HPDE6-E6E7 (cell line): ENCODE results near the gene DNAJC21.

Source experiments
- DNase-seq: peaks from one replicate; pipeline ENCODE4 v3.0.0; 2011; ENCODE audit warnings: missing footprints; ENCODE audit errors: extremely low spot score

DNAJC21 gene

GRCh38 chr5:34977934-34978613, 48.7 kb downstream of the DNAJC21 start:
- no peak for DNase-seq

GRCh38 chr5:34978681-34979080, 49.3 kb downstream of the DNAJC21 start:
- DNase-seq = no peak

- no peak for DNase-seq
These were observed 53.5 kb downstream of the DNAJC21 start for GRCh38 chr5:34982823-34983222.

GRCh38 chr5:34986965-34987364, 57.6 kb downstream of the DNAJC21 start:
- no peak for DNase-seq

- DNase-seq = no peak
These were observed 62.3 kb downstream of the DNAJC21 start for GRCh38 chr5:34991486-34992238.

GRCh38 chr5:34993951-34994350, 64.6 kb downstream of the DNAJC21 start:
- DNase-seq = no peak

- DNase-seq = no peak
These were observed 66.9 kb downstream of the DNAJC21 start for GRCh38 chr5:34996261-34996660.

- DNase-seq = no peak
These were observed 68.9 kb downstream of the DNAJC21 start for GRCh38 chr5:34998058-34998789.

- no peak for DNase-seq
These were observed 72.5 kb downstream of the DNAJC21 start for GRCh38 chr5:35001842-35002241.

- DNase-seq = no peak
These were observed 73.1 kb downstream of the DNAJC21 start for GRCh38 chr5:35002459-35002858.

GRCh38 chr5:35003018-35003957, 73.9 kb downstream of the DNAJC21 start:
- peak; percentile 47 for DNase-seq

GRCh38 chr5:35004200-35004599, 74.8 kb downstream of the DNAJC21 start:
- no peak for DNase-seq

- no peak for DNase-seq
These were observed 75.4 kb downstream of the DNAJC21 start for GRCh38 chr5:35004771-35005170.
